ENCODE data around the gene GSX2. TPM values are rescaled to one million over a fixed set of nuclear protein-coding genes. Genes with fewer than 3 reads are reported as not detected.
"Not testable (repeated sequence)": the region's sequence is repeated elsewhere in the genome, so short reads cannot be mapped to it uniquely, and the experiment has no call there.

The GSX2 gene
- total RNA-seq, 2 donors from 2014 or later = not detected

- intact Hi-C loops (cut with DNase I) = no loop called here
- no peak for DNase-seq (ENCODE audit: low spot score)
These were observed 646 bp upstream of the GSX2 start for GRCh38 chr4:54099287-54099747.

- intact Hi-C loops (cut with DNase I) = no loop called here
- no peak for DNase-seq (ENCODE audit: low spot score)
These were observed 729 bp downstream of the GSX2 start for GRCh38 chr4:54100595-54101189.

DNA sequence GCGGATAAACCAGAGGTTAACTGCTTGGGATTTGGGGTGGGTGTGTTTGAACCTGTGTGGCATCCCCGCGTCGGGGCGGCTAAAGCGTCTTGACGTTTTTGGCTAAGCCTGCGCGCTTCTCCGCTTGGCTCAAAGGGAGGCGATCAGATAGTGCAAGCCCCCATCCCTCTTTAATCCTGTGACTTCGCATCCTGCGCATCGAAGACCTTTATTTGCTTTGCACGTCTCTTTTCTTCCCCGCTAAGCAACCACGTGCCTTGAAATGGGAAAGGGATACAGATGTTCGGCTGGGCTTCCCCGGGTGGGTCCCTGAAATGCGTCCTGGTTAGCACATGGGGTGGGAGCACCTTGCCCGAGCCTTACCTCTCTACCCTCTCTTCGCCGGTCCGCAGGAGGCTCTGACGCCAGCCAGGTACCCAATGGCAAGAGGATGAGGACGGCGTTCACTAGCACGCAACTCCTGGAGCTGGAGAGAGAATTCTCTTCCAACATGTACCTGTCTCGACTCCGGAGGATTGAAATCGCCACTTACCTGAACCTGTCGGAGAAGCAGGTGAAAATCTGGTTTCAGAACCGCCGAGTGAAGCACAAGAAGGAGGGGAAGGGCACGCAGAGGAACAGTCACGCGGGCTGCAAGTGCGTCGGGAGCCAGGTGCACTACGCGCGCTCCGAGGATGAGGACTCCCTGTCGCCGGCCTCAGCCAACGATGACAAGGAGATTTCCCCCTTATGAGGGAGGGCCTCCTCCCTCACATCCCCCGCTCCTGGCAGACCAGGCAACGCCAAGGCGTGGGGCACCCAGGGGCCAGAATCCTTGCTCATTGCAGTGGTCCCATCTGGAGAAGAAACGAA, 1.5 kb downstream of the GSX2 start:
- no peak for DNase-seq (ENCODE audit: low spot score)
- intact Hi-C loops (cut with DNase I) = no loop called here

DNA sequence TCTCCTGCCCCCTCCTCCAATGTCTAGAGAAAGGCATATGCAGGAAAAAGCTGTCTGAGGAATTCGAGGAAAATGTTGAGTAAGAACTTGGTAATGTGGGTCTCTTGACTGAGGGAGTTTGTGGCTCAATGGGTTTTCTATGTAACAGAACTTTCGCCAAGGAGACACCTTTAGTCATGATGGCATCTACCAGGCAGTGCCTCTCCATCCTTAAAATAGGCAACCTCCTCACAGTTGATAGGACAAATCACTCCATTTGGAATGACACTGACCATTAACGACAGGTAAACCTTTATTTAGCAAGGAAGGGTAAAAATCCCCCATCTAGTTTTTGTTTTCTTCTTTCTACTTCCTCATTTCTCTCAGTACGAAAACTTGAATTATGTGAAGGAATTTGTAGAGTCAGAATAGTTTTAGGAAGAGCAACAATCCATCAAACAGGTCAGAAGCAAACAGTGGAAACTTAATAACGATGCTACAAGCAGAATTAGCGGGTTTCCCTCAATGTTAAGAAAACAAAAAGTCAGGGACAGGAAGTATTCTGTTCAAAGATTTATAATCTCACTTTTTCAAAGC, 2.7 kb downstream of the GSX2 start:
- intact Hi-C loops (cut with DNase I) = no loop called here
- no peak for DNase-seq (ENCODE audit: low spot score)

- no peak for DNase-seq (ENCODE audit: low spot score)
- intact Hi-C loops (cut with DNase I) = no loop called here
These were observed 3.2 kb downstream of the GSX2 start for GRCh38 chr4:54103190-54103574.

- DNase-seq (ENCODE audit: low spot score) = no peak
- intact Hi-C loops (cut with DNase I) = no loop called here
These were observed 4.9 kb downstream of the GSX2 start for GRCh38 chr4:54104907-54105306.

GRCh38 chr4:54107951-54108748, 8.2 kb downstream of the GSX2 start:
- no peak for DNase-seq (ENCODE audit: low spot score)
- intact Hi-C loops (cut with DNase I) = no loop called here

DNA sequence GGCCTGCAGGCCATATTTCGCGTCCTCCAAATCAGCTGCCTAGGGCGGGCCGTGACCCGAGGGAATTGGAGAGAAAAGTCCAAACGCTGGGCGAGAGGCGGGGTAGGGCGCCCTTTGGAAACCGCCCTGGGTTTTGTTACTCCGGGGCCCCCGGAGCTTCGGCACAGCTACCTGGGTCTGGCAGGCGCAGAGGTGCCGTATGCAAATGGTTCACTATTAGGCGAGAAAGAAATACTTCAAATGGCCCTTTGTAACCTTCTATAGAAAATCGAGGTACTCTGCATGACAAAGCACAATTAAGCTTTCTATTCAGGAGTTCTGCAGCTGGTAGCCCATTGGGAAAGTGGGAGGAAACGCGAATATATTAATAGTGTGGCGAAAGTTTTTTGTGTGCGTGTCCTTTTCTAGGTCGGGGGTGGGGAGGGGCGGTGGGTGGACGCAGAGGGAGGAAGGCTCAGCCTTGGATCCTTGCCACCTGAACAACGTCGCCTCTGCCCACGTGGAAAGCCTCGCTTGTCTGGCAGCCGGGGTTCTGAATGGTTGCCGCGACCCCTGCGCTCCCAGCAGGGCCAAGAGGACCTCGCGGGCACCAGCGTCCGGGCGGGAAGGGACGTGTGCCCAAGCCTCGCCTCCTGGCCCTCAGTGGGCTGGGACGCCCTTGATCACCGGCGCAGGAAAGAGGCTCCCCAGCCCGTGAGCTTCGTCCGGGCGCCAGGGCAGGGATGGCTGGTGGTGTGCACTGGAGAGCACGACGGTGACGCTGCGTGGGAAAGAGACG, 9.5 kb downstream of the GSX2 start:
- no peak for DNase-seq (ENCODE audit: low spot score)
- intact Hi-C loops (cut with DNase I) = no loop called here

DNA sequence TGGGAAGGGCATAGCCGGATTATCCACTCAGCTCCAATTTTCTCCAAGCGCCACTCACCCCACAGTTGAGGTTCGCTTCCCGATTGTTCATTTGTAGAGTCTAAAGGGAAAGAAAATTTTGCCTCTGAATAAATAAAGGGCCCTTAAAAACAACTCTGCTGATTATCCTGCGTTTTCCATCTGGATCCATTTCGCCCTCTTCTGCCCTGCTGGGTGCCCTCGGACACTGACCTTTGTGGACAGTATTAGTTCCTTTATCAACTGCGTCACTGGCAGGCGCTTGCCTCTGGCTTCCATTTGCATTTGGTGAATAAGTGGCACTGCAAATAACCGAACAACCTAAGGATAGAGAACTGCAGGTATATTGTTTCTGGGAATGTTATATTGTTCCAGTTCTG, 10.1 kb downstream of the GSX2 start:
- intact Hi-C loops (cut with DNase I) = no loop called here

DNA sequence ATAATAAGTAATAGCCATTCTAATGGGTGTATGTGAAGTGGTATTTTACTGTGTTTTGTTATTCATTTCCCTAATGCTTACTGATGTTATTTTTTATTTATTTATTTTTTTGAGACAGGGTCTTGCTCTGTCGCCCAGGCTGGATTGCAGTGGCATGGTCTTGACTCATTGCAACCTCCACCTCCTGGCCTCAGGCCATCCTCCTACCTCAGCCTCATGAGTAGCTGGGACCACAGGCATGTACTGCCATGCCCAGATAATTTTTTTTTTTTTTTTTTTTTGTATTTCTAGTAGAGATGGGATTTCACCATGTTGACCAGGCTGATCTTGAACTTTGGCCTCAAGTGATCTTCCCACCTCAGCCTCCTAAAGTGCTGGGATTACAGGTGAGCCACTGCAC, 13.2 kb downstream of the GSX2 start:
- intact Hi-C loops (cut with DNase I); DNase-seq (ENCODE audit: low spot score): not testable (repeated sequence)

More for the DNA sequence above, 10.1 kb downstream of the GSX2 start:
- DNase-seq (ENCODE audit: low spot score) = no peak

DNA sequence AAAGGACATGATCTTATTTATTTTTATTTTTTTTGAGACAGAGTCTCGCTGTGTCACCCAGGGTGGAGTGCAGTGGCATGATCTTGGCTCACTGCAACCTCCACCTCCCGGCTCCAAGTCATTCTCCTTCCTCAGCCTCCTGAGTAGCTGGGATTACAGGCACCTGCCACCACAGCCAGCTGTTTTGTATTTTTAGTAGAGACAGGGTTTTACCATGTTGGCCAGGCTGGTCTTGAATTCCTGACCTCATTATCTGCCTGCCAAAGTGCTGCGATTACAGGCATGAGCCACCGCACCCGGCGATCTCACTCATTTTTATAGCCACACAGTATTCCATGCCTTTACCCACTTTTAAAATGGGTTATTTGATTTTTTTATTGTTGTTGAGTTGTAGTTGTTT, 16.3 kb downstream of the GSX2 start:
- DNase-seq (ENCODE audit: low spot score); intact Hi-C loops (cut with DNase I): not testable (repeated sequence)

GRCh38 chr4:54118850-54119589, 19.1 kb downstream of the GSX2 start:
- intact Hi-C loops (cut with DNase I) = no loop called here
- DNase-seq (ENCODE audit: low spot score) = no peak

DNA sequence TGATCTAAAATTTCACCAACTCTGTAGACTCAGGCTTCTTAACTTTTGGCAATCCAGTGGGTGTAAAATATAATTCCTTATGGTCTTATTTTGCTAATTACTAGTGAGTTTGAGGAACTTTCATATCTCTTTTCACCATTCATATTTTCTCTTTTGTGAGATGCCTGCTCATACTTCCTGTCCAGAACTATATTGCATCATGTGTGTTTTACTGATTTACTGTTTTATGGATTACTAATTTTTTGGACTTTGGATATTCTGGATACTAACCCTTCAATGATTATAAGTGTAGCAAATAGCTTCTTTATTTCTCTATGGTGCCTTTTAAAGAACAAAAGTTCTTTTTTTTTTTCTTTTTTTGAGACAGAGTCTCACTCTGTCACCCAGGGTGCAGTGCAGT, 20.6 kb downstream of the GSX2 start:
- no peak for DNase-seq (ENCODE audit: low spot score)
- intact Hi-C loops (cut with DNase I) = no loop called here

DNA sequence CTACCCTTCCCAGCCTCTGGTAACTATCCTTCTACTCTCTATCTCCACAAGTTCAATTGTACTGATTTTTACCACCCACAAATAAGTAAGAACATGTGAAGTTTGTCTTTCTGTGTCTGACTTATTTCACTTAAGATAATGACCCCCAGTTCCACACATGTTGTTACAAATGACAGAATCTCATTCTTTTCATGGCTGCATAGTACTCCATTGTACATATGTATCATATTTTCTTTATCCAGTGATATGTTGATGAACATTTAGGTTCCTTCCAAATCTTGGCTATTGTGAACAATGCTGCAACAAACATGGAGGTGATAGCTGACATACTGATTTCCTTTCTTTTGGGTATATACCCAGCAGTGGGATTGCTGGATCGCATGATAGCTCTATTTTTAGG, 27.7 kb downstream of the GSX2 start:
- intact Hi-C loops (cut with DNase I) = no loop called here
- DNase-seq (ENCODE audit: low spot score) = no peak

- intact Hi-C loops (cut with DNase I) = not testable (repeated sequence)
These were observed 28.7 kb downstream of the GSX2 start for GRCh38 chr4:54128694-54129093.

GRCh38 chr4:54139332-54139731, 39.4 kb downstream of the GSX2 start:
- no peak for DNase-seq (ENCODE audit: low spot score)
- intact Hi-C loops (cut with DNase I) = no loop called here

More at GRCh38 chr4:54128694-54129093, 28.7 kb downstream of the GSX2 start:
- not testable (repeated sequence) for DNase-seq (ENCODE audit: low spot score)

DNA sequence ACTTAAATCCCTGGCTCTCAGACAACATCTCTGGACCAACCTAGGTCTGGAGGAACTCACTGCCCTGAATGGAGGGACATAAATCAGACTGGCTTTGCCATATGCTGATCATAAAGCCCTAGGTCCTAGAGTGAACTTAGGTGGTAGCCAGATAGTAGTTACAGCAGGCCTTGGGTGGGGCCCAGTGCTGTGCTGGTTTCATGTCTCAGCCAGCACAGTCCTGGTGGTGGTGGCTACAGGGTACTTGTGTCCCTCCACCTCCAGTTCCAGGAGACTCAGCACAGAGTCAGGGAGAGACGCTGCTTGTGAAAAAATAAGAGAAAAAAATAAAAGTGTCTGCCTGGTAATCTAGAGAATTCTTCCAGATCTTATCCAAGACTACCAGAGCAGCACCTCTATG, 40.3 kb downstream of the GSX2 start:
- no peak for DNase-seq (ENCODE audit: low spot score)
- intact Hi-C loops (cut with DNase I) = no loop called here

- intact Hi-C loops (cut with DNase I) = no loop called here
- no peak for DNase-seq (ENCODE audit: low spot score)
These were observed 44.2 kb downstream of the GSX2 start for GRCh38 chr4:54144199-54144598.

Data from posterior vena cava (tissue), 2 donors.